Measurements from ENCODE around the gene GPR108.

The GPR108 gene

DNA sequence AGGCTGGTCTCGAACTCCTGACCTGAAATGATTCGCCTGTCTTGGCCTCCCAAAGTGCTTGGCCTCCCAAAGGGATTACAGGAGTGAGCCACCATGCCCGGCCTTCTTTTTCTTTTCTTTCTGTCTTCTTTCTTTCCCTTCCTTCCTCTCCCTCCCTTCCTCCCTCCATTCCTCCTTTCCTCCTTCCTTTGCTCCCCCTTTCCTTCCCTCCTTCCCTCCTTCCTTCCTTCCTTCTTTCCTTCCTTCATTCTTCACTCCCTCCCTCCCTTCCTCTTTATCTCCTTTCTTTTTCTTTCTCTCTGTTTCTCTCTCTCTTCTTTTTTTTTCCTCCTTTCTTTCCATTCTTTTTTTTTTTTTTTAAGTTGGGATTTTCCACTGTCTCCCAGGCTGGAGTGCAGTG is 29.0 kb downstream of the GPR108 start:
- DNase-seq (ENCODE audit: low read depth in 2 of 2, low spot score in 1 of 2), result no peak

DNA sequence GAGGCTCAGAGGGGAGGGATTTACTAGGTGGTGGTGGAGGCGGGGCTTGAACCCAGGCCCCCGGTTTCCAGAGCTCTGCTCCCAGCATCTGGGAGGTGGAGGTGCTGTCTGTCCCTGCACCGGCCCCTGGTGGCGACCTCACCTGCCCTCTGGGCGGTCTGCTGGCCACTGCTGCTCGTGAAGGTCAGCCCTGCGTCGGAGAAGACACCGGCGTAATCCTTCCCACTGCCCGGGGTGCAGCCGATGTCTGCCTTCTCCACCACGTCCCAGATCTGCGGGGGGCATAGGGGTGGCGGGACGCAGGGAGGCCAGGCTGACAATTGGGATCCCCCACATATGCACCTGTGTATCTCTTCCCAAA is 29.7 kb downstream of the GPR108 start:
- DNase-seq (ENCODE audit: low read depth in 2 of 2, low spot score in 1 of 2), result no peak

DNA sequence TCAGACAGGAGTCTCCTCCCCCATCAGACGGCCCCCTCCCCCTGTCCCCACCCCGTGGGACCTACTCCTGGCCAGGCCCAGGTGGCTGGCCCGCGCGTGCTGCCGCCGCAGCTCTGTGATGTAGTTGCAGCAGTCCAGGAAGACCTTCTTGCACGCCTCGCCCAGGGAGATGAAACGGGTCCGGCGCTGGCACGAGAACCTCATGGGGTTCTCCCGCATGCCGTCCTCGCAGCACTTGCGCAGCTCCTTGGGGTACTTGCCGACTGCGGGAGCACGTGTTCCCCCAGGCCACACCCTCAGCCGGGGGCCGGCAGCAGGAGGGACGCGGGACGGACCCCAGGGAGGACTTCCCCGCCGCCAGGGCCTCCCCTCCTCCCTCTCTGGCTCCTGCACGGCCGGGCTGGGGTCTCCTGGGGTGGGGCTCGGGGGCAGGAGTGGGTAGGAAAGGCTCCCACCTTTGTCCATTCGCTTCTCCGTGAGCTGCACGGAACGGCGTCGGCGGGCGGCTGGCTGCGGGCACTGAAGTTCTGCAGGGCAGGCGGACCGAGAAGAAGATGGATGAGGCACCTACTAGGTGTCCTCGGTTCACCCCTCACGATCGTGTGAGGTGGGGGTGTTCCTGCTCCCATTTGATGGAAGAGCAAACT is 30.2 kb downstream of the GPR108 start:
- DNase-seq (ENCODE audit: low read depth in 2 of 2, low spot score in 1 of 2), result no peak

DNA sequence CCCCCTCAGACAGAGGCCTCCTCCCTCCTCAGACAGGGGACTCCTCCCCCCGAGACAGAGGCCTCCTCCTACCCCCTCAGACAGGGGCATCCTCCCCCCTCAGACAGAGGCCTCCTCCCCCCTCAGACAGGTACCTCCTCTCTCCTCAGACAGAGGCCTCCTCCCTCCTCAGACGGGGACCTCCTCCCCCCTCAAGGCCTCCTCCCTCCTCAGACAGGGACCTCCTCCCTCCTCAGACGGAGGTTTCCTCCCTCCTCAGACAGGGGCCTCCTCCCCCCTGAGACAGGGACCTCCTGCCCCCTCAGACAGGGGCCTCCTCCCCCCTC is 30.8 kb downstream of the GPR108 start:
- DNase-seq (ENCODE audit: low read depth in 2 of 2, low spot score in 1 of 2), result no peak

DNA sequence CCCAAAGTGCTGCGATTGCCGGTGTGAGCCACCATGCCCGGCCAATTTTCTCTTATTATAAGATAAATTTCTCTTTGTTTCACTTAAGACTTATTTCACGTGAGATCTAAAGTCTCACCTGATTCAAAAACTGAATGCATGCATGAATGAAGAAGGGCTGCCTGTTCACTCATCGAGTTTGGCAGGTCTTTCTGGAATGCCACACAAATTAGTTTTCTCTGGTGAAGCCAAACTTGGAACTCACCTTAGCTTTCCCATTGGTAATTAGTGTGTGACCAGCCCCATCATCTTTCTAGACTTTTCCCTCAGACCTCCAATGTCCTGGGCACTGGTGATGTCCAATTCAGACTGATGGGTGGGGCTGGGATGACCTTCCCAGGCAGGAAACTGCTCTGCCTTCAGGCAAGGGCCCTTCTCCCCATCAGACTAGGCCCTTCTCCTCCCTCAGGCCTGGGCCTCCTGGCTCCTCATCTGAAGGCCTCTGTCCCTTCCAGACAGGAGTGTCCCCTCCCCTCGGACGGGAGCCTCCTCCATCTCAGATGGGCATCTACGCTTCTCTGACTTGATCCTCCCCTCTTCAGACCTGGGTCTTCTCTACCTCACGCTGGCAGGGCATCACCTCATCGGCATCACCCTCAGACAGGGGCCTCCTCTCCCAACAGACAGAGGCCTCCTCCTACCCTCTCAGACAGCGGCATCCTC is 31.3 kb downstream of the GPR108 start:
- DNase-seq (ENCODE audit: low read depth in 2 of 2, low spot score in 1 of 2), result no peak

DNA sequence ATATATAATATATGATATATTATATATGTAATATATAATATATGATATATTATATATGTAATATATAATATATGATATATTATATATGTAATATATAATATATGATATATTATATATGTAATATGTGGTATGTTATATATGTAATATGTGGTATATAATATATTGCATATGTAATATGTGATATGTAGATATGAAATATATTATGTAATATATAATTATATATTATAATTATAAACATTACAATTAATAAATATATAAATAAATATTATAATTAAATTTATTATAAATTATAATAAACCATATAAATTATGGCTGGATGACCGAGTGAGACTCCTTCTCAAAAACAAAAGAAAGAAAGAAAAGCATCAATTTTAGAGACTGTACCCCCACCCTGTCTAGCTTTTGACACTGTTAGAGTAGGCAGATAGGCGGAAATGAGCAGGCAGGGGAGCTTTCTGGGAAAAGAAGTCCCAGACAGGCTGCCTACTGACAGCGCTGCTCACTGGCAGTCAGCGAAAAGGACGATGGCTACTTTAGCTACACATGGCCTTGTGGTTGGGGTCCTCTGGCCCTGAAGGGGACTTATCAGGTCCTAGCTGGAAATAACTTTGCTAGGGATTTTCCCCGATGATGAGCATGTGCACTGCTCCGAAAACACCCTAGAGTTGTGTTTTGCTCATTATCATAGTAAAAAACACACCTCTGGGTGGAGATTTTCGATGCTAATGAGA is 36.6 kb downstream of the GPR108 start:
- no peak for DNase-seq (ENCODE audit: low read depth in 2 of 2, low spot score in 1 of 2)

DNA sequence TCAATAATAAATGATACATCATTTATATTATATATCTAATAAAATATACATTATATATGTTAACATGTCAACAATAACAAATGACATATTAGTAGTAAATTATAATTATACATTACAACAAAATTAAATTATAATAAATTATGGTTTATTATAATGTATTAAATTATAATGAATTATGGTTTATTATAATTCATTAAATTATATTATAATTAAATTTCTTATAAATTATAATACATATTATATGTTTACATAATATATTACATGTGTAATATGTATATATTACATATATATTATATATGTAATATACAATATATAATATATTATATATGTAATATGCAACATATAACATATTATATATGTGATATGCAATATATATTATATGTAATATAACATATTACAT is 37.4 kb downstream of the GPR108 start:
- DNase-seq (ENCODE audit: low read depth in 2 of 2, low spot score in 1 of 2), result no peak

DNA sequence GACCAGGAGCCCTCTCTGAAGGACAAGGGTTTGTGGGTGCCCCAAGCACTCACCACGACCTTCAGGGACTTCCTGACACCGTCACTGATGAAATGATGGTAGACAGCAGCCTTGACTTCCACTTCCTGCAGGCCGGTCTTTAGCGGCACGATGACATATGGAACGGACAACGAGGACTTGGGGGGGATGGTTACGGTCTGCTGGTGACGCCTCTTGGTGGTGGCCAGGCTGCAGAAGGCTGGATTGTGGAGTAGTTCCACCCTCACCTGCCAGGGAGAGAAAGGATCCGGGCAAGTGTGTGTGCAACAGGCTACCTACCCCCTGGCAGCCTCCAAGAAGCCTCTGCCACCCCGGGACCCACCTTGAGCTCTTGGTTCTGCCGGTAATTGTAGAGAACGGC is 40.1 kb downstream of the GPR108 start:
- DNase-seq (ENCODE audit: low read depth in 2 of 2, low spot score in 1 of 2), result no peak

DNA sequence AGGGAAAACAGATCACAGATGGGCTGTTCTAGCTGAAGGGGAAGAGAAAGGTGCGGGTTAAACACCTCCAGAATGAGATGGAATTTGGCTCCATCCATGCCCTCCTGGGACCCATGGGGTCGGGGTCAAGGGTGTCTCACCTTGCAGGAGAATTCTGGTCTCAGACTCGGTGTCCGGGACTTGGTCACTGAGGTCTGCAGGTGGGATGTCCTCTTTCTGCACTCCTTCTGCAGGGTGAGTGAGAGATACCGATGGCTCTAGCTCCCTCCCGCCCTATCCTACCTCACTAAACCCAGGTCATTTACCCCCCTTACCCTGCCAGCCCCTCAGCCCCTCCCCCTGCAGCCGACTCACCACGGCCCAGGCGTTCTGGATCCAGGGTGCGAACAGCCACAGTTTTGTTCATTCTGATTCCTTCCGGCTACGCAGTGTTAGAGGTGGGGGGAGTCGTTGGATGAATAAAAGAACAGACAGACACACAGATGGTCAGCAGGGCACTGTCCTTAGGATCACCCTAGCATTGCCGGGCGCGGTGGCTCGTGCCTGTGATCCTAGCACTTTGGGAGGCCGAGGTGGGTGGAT is 41.0 kb downstream of the GPR108 start:
- no peak for DNase-seq (ENCODE audit: low read depth in 2 of 2, low spot score in 1 of 2)

DNA sequence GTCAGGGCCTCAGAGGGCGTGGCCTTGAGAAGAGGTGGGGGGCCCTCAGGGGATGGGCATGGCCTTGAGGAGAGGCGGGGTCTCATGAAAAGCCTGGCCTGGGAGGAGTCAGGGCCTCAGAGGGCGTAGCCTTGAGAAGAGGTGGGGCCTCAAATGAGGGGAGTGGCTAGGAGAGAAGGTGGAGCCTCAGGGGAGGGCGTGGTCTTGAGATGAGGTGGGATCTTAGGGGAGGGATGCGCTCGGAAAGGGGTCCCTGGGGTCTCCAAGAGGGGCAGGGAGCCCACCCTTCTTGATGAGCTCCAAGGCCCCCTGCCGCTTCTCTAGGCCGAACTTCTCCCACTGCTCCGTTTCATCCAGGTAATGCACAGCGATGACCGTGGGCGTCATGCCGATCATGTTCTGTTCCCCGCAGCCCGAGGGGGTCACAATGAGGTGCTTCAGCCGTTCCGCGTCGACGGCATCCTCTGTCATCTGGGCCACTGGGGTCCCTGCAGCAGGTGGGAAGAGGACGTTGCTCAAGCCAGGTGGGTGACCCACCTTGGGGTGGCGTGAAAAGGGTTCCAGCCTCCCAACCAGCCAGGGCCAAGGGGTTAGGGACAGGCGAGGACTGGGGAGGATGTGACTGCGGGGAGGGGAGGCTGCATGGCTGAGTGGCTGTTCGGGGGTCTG is 43.1 kb downstream of the GPR108 start:
- no peak for DNase-seq (ENCODE audit: low read depth in 2 of 2, low spot score in 1 of 2)

DNA sequence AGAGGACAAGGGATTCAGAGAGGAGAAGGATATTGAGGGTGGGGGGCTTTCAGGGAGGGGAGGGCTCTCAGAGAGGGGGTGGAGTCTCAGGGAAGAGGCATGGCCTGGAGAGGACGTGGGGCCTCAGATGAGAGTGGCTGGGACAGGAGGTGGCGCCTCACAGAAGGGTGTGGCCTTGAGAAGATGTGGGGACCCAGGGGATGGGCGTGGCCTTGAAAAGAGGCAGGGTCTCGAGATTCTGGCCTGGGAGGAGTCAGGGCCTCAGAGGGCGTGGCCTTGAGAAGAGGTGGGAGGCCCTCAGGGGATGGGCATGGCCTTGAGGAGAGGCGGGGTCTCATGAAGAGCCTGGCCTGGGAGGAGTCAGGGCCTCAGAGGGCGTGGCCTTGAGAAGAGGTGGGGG is 43.7 kb downstream of the GPR108 start:
- no peak for DNase-seq (ENCODE audit: low read depth in 2 of 2, low spot score in 1 of 2)

DNA sequence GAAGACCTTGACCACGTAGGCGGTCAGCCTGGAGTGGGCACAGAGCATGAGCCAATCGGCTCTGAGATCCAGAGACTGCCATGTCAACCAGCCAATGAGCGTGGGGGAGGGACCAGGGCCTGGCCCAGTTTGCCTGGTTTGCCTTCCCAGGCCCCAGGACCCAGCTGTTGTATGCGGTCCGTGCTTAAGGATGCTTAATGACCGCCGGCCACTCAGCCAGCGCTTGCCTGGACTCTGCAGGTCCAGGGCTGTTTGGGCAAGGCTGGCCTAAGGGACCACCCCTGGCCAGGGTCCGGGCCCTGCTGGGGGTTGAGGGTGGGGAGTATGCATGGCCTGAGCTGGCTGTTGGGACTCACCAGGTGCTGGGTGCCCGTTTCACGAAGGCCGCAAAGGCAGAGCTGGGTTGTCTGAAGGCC is 44.3 kb downstream of the GPR108 start:
- no peak for DNase-seq (ENCODE audit: low read depth in 2 of 2, low spot score in 1 of 2)

DNA sequence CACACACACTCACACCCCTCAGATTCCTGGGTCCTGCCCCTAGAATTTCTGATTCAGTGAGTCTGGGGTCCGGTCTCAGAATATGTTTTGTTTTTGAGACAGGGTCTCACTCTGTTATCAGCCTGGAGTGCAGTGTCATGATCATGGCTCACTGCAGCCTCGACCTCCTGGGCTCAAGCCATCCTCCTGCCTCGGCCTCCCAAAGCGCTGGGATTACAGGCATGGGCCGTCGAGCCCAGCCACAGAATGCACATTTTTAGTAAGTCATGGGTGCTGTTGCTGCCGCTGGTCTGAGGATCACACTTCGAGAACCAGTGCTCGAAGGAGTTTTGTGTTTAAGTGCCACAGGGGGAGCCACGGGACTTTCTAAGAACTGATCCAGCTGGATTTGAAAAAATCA is 45.4 kb downstream of the GPR108 start:
- no peak for DNase-seq (ENCODE audit: low read depth in 2 of 2, low spot score in 1 of 2)

DNA sequence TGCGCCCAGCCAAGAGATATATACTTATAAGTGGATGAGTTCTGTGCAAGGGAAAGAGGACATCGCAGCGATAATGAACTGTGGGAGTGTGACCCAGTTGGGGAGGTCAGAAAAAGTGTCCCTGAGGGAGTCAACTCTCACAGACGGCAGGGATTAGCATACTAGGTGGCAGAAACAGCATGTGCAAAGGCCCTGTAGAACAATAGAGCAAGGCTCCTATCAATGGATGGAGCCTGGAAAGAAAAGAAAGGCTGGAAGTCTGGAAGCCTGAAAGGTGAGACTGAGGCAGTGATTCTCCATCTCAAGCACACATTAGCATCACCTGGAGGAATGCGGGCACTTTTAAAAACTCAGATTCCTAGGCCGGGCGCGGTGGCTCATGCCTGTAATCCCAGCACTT is 46.0 kb downstream of the GPR108 start:
- DNase-seq (ENCODE audit: low read depth in 2 of 2, low spot score in 1 of 2), result no peak

DNA sequence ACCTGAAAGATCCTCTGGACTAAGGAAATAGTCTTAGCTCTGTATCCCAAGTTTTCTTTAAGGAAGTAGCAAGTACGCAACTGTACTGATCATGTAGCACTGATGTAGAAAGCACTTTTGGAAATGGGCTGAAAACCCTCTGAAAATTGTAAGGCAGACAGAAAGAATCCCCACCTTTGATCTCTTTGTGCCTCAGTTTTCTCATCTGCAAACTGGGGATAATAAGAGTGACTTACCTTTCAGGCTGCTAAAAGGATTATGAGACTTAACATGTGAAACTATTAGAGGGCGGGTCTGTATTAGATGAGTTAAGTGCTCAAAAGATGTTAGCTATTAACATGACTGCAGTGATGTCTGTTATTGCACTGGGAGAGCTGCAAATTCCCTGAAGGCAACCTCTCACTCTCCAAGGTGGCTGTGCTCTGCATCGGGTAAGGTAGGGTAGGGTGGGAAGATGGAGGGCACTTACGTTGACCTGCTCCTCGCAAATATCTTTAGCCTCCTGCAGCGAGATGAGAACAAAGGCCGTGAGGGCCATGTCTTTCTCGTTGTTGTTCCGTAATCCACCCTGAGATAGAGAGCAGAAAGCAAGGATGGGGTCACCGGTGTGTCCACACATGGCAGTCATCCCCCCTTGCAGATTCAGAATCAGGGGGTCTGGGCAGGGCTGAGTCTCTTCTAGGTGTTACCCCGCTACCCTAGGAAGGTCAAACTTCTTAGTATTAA is 47.1 kb downstream of the GPR108 start:
- DNase-seq (ENCODE audit: low read depth in 2 of 2, low spot score in 1 of 2), result no peak

DNA sequence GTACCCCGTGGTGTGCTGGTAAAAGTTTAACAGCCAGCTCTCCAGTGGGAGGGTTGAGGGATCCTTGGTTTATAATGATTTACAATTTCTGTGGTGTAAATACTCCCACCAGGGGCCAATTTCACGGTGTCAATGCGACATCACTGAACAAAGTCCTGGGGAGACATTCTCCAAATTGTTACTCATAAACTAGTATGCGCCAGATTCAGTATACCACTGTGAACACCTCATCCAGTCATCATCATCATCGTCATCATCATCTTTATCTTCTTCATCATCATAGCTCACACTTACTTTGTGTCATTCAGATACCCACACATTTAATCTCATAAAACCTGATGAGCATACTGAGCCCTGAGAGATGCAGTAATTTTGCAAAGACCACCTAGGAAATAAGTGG is 50.3 kb downstream of the GPR108 start:
- no peak for DNase-seq (ENCODE audit: low read depth in 2 of 2, low spot score in 1 of 2)

DNA sequence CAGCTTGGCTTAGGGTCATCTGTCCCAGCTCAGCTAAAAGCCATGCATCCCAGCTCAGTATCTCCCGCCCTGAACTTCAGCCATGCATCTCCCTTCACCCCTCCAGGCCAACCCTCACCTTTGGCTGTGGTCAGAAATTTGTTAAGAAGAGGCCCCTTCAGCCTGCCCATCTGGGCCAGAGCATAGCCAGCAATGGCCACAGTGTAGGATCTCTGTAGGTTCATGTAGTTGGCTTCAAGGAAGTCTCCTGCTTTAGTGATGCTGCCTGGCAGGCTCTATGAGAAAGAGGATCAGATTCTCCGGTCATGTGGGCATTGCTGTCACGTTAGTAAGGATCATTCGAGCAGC is 50.8 kb downstream of the GPR108 start:
- no peak for DNase-seq (ENCODE audit: low read depth in 2 of 2, low spot score in 1 of 2)

DNA sequence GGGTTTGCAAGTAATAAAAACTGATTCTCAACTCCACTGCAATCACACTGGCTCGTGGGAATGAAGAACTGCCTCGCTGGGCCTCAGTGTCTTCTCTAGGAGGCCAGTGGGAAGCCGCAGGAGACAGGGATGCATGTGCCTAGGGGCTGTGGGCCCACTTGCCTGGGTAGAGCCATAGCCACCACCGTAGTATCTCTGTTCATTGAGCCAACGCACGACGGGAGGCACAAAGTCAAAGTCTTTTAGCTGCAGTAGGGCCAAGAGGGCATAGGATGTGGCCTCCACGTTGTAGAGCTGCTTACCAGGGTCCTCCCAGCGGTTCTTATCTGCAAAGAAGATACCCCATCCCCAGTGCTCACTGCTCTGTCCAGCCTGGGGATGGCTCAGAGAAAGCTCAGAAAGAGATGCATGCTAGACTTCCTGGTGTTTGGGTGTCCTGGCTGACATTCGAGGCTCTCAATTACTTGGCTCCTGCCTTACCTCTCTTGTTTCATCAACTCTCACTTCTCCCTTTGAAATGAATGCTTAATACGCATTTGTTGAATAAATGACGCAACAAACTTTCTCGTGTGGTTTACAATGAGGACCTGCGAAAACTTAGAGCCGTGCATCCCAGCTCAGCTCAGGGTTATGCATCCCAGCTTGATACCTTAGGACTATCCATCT is 51.3 kb downstream of the GPR108 start:
- no peak for DNase-seq (ENCODE audit: low read depth in 2 of 2, low spot score in 1 of 2)

DNA sequence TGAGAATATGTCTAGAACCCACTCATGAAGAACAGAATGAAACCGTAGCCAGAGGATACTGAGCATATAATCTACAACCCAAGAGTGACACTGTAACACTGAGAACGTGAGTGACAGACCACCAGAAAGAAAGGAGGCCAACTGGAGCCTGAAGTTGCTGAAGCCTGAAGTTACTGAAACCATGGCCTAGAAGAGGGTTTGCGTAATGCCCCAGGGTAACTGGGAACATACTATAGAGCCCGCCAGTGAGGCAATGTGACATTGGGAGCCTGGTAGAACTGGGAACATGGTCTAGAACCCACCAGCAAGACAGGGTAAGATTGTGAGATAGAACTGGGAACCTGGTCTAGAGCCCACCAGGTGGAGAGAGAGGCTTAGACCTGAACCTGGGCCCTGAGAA is 51.9 kb downstream of the GPR108 start:
- DNase-seq (ENCODE audit: low read depth in 2 of 2, low spot score in 1 of 2), result no peak

DNA sequence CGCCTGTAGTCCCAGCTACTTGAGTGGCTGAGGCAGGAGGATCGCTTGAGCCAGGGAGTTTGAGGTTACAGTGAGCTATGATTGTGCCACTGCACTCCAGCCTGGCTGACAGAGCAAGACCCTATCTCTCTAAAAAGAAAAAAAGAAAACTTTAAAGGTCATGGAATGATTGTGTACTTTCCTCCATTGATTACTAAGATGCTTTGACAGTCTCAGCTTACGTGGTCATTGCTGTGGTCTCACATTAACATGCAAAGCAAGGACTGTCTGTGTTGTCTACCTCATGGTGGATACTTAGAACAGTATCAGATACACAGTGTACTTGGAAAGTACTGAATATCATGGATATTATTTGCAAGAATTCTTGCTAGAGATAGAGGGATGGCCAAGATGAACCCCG is 53.4 kb downstream of the GPR108 start:
- no peak for DNase-seq (ENCODE audit: low read depth in 2 of 2, low spot score in 1 of 2)
